Cardiac fibroblast (primary cell): Measurements from ENCODE around the gene PITPNM3.

Experiments
- DNase-seq, 2 donors: peaks; one replicate each; pipeline versions ENCODE4 v3.0.0 to v3.0.0-alpha.2; 2010; ENCODE audit warnings: low read depth in 2 of 2
- H3K4me3 ChIP-seq, 2 donors: replicated peaks in 1 of 2; 1 replicate in 1 of 2; 2 replicates in 1 of 2; pipeline ENCODE4 v1.5.1; 2011; ENCODE audit warnings: low read depth in 2 of 2, low read length in 2 of 2, mild to moderate bottlenecking in 2 of 2, moderate library complexity in 1 of 2
- TF ChIP-seq, protein P1 (sequence below): IDR thresholded peaks from one replicate; pipeline ENCODE4 v1.5.1; 2011; ENCODE audit warnings: low read depth, mild to moderate bottlenecking, low read length, inconsistent platforms

The PITPNM3 gene

GRCh38 chr17:6505425-6506142 is 50.8 kb downstream of the PITPNM3 start:
- no peak overlapping the region for H3K4me3 ChIP-seq
- TF ChIP-seq, protein P1, sequence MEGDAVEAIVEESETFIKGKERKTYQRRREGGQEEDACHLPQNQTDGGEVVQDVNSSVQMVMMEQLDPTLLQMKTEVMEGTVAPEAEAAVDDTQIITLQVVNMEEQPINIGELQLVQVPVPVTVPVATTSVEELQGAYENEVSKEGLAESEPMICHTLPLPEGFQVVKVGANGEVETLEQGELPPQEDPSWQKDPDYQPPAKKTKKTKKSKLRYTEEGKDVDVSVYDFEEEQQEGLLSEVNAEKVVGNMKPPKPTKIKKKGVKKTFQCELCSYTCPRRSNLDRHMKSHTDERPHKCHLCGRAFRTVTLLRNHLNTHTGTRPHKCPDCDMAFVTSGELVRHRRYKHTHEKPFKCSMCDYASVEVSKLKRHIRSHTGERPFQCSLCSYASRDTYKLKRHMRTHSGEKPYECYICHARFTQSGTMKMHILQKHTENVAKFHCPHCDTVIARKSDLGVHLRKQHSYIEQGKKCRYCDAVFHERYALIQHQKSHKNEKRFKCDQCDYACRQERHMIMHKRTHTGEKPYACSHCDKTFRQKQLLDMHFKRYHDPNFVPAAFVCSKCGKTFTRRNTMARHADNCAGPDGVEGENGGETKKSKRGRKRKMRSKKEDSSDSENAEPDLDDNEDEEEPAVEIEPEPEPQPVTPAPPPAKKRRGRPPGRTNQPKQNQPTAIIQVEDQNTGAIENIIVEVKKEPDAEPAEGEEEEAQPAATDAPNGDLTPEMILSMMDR, result no peak
- DNase-seq, result peak; percentile 14 to 86

- TF ChIP-seq, protein P1, result no peak
- H3K4me3 ChIP-seq, result no peak overlapping the region
- DNase-seq, result no peak
These were observed 52.6 kb downstream of the PITPNM3 start for GRCh38 chr17:6503641-6504195.

DNA sequence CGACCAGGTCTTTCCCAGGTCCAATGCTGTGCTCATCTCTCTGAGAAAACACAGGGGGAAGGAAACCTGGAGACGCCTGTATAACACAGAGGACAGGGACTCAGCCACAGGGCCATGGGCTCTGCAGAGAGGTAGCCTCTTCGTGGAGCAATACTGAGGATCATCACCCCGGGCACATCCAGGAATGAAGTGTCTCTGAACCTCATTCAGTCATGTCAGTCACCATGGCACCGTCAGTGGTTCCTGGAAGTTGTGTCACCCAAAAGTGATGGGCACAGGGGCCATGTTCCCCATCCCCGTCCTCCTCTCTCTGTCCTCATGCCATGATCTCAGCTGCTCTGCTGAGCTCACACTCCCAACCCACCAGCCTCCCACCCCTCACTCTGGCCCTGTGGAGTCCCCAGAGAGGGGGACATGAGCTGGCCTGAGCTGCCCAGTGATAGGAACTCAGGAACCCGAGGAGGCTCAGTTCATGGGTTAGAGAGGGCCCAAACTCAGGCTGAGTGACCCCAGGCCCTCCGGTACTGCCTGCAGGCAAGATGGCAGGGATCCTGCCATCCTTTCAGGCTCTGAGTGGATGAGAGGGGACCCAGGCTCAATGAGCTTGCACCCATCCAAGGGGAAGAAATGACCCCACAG is 53.4 kb downstream of the PITPNM3 start:
- H3K4me3 ChIP-seq, result no peak overlapping the region
- TF ChIP-seq, protein P1, result no peak
- DNase-seq, result no peak

DNA sequence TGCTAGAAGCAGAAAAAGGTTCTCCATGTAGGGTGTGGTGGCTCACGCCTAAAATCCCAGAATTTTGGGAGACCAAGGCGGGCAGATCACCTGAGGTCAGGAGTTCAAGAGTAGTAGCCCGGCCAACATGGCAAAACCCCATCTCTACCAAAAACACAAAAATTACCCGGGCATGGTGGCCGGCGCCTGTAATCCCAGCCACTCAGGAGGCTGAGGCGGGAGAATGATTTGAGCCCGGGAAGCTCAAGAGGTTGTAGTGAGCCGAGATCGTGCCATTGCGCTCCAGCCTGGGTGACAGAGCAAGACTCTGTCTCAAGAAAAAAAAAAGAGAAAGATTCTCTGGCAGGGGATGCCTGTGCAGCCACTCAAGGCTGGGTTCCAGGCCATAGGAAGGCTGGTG is 54.2 kb downstream of the PITPNM3 start:
- H3K4me3 ChIP-seq, result no peak overlapping the region
- TF ChIP-seq, protein P1, result no peak
- DNase-seq, result no peak

- no peak for DNase-seq
- TF ChIP-seq, protein P1, result no peak
- H3K4me3 ChIP-seq, result no peak overlapping the region
These were observed 55.0 kb downstream of the PITPNM3 start for GRCh38 chr17:6501359-6501758.

DNA sequence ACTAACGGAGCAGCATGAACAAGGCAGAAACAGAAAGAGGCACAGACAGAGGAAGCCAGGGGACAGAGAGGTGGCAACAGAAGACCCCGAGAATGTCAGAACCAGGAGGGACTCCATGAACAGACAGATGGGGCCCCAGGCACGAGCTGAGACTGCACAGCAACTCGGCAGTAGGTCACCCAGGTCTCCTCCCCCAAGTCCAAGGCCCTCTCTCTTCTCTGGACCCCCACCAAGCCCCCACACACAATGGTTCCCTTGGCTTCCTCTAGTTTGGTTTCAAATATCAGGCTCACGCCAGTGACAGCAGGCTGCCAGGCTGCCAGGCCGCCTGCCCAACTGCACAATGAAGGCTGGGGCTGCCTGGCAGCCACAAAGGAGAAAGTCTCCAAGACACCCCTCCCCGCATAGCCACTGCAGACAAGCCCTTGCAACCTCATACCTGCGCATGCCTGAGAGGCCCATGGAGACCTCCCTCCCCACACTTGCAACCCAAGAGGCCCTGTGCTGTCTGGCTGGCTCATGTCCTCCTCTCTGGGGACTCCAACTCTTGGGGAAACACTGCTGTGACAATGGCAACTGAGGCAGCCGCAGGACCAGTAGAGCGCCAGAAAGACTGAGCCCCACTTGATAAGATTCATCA is 57.3 kb downstream of the PITPNM3 start:
- TF ChIP-seq, protein P1, result no peak
- no peak for DNase-seq
- no peak overlapping the region for H3K4me3 ChIP-seq
